Superior temporal gyrus (tissue), 1 donor: ENCODE results near the gene CCR1.
"Not testable (repeated sequence)": the region's sequence is repeated elsewhere in the genome, so short reads cannot be mapped to it uniquely, and the experiment has no call there.

Experiments
- DNase-seq: peaks from one replicate; pipeline ENCODE4 v3.0.0-alpha.2; 2016; ENCODE audit errors: extremely low spot score

Gene CCR1

DNA sequence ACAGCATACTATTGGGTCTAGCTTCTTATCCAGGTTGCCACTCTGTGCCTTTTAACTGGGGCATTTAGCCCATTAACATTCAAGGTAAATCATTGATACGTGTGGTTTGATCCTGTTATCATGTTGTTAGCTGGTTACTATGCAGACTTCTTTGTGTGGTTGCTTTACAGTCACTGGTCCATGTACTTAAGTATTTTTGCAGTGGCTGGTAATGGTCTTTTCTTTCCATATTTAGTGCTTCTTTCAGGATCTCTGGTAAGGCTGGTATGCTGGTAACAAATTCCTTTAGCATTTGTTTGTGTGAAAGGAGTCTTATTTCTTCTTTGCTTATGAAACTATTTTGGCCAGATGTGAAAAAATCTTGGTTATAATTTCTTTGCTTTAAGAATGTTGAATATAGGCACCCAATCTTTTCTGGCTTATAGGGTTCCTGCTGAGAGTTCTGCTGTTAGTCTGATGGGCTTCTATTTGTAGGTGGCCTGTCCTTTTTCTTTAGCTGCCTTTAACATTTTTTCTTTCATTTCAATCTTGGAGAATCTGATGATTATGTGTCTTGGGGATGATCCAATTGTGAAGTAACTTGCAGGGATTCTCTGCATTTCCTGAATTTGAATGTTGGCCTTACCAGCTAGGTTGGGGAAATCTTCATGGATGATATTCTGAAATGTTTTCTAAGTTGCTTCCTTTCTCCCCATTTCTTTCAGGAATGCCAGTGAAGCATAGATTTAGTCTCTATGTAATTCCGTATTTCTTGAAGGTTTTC lies 39.3 kb downstream of the CCR1 start:
- DNase-seq: no peak

GRCh38 chr3:46163556-46164041 lies 44.5 kb downstream of the CCR1 start:
- DNase-seq: no peak

- no peak for DNase-seq
Observed at GRCh38 chr3:46162975-46163555, 45.0 kb downstream of the CCR1 start.

GRCh38 chr3:46157685-46158084 lies 50.4 kb downstream of the CCR1 start:
- not testable (repeated sequence) for DNase-seq

DNA sequence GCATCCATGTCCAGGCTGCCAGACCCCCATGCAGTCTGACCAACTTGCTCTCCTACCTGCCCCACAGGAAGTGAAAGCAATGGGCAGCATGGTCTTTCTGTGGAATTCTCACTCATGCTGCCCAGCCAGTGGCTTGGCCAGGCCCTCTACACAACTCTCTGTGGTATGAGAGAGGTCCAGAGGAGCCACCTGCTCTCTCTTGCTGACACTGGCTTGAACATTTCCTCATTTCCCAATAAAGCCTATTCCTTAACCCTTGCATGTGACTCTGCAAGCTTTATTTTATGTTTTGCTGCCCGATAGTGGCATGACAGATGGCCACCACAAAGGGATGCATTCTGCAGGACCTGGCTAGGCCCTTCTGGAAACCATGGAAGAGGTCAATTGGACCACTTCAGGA lies 53.8 kb downstream of the CCR1 start:
- no peak for DNase-seq
